HFFc6 (cell line): Measurements from ENCODE around the gene CDC42BPG. TPM values are rescaled to one million over a fixed set of nuclear protein-coding genes. Genes with fewer than 3 reads are reported as not detected.

Experiments used
- DNase-seq: peaks from one replicate; pipeline ENCODE4 v3.0.0-alpha.2; 2018
- H3K27ac Mint-ChIP-seq: 2 replicates; pipeline ENCODE4 v1.8.0; 2020; ENCODE audit warnings: mild to moderate bottlenecking, mixed read lengths
- H3K27me3 Mint-ChIP-seq: 2 replicates; pipeline ENCODE4 v1.8.0; 2021; ENCODE audit warnings: mild to moderate bottlenecking, moderate library complexity, mixed read lengths; ENCODE audit not compliant: insufficient read depth
- H3K36me3 Mint-ChIP-seq: 2 replicates; pipeline ENCODE4 v1.8.0; 2021; ENCODE audit warnings: low read depth, mixed read lengths
- H3K4me1 Mint-ChIP-seq: 2 replicates; pipeline ENCODE4 v1.8.0; 2020; ENCODE audit warnings: low read depth, mixed read lengths
- H3K4me3 Mint-ChIP-seq: 2 replicates; pipeline ENCODE4 v1.8.0; 2020; ENCODE audit warnings: mild to moderate bottlenecking, moderate library complexity, mixed read lengths
- H3K9me3 Mint-ChIP-seq: 2 replicates; pipeline ENCODE4 v1.8.0; 2020; ENCODE audit warnings: mild to moderate bottlenecking, mixed read lengths
- total RNA-seq, 6 experiments: library from RNA; stranded (reverse); fragmentation: NEBNext Ultra II Directional; extraction: Animal tissue kit (Norgen Biotek cat#: 25700); gene quantifications; 2 replicates in 1 of 6; 3 replicates in 5 of 6; pipeline ENCODE4 v1.2.3, GENCODE V29; 2021
- TF ChIP-seq, protein P1 (sequence below): fragments of 200-600 bp; sonication (generic); IDR thresholded peaks from 2 replicates; pipeline ENCODE4 v1.5.0; 2021; ENCODE audit warnings: antibody characterized with exemption, mild to moderate bottlenecking

Gene CDC42BPG
- total RNA-seq, 6 experiments from 2014 or later, result 0.02 to 0.21 (median 0.05) TPM; not detected in 1

DNA sequence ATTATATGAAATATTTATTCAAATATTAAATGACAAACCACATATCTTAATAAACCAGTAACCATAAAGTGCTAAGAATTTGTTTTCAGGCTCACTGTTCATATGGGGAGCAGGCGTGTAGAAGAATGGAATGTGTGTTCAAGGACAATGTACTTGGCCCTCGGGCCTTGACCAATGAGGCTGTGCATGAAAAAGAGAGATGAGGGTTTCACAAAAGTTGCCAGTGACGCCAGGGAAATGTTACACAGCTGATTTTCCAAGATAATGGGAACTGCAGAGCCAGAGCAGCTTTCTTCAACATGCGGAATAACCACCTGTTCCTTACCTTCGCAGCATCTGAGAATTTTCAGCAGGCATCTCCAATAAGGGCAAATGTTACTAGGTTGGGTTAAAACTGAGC, 70.3 kb downstream of the CDC42BPG start:
- peaks cover 37% of the 10 kb centered on the region for H3K4me1 Mint-ChIP-seq
- H3K27me3 Mint-ChIP-seq, result peaks cover 10% of the 10 kb centered on the region
- H3K9me3 Mint-ChIP-seq, result no peaks in the 10 kb centered on the region
- no peak overlapping the region for H3K4me3 Mint-ChIP-seq
- H3K36me3 Mint-ChIP-seq, result peaks cover 75% of the 10 kb centered on the region
- DNase-seq, result no peak
- no peak overlapping the region for H3K27ac Mint-ChIP-seq
- TF ChIP-seq, protein P1, sequence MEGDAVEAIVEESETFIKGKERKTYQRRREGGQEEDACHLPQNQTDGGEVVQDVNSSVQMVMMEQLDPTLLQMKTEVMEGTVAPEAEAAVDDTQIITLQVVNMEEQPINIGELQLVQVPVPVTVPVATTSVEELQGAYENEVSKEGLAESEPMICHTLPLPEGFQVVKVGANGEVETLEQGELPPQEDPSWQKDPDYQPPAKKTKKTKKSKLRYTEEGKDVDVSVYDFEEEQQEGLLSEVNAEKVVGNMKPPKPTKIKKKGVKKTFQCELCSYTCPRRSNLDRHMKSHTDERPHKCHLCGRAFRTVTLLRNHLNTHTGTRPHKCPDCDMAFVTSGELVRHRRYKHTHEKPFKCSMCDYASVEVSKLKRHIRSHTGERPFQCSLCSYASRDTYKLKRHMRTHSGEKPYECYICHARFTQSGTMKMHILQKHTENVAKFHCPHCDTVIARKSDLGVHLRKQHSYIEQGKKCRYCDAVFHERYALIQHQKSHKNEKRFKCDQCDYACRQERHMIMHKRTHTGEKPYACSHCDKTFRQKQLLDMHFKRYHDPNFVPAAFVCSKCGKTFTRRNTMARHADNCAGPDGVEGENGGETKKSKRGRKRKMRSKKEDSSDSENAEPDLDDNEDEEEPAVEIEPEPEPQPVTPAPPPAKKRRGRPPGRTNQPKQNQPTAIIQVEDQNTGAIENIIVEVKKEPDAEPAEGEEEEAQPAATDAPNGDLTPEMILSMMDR, result no peak

Other genes with a start within 250 kb of the CDC42BPG start
- gene NRXN2, start 121.5 kb downstream of the CDC42BPG start, total RNA-seq, result under 1 TPM in 5 of 6 experiments, not detected in 1; 0.14 to 0.51 (median 0.31) TPM
- gene RASGRP2, start 100.5 kb downstream of the CDC42BPG start, total RNA-seq, result under 1 TPM in 4 of 6 experiments, not detected in 2; 0.43 to 0.68 (median 0.48) TPM
- gene PYGM, start 84.7 kb downstream of the CDC42BPG start, total RNA-seq, result under 1 TPM in 4 of 6 experiments, not detected in 2; 0.11 to 0.21 (median 0.13) TPM
- gene SF1, start 66.1 kb downstream of the CDC42BPG start, total RNA-seq, result 100 to 1,000 TPM; 195 to 244 (median 208) TPM
- gene MAP4K2, start 41.4 kb downstream of the CDC42BPG start, total RNA-seq, result 10 to 100 TPM; 18.0 to 21.6 (median 20.9) TPM
- gene MEN1, start 34.1 kb downstream of the CDC42BPG start, total RNA-seq, result 10 to 100 TPM; 23.9 to 35.5 (median 26.9) TPM
- 100 to 1,000 TPM; 189 to 227 (median 197) TPM for gene EHD1, start 34.0 kb upstream of the CDC42BPG start, total RNA-seq
- gene ATG2A, start 72.6 kb upstream of the CDC42BPG start, total RNA-seq, result 10 to 100 TPM; 19.0 to 21.7 (median 20.0) TPM
- 10 to 100 TPM; 16.2 to 28.1 (median 19.6) TPM for gene PPP2R5B, start 80.0 kb upstream of the CDC42BPG start, total RNA-seq
- not detected for gene GPHA2, start 91.2 kb upstream of the CDC42BPG start, total RNA-seq
- not detected for gene MAJIN, start 127.5 kb upstream of the CDC42BPG start, total RNA-seq
- gene BATF2, start 152.3 kb upstream of the CDC42BPG start, total RNA-seq, result under 1 TPM; 0.22 to 0.45 (median 0.36) TPM
- 10 to 100 TPM; 76.9 to 92.1 (median 87.2) TPM for gene ARL2, start 169.5 kb upstream of the CDC42BPG start, total RNA-seq
- 10 to 100 TPM; 18.7 to 26.6 (median 25.0) TPM for gene SNX15, start 182.8 kb upstream of the CDC42BPG start, total RNA-seq
- gene SAC3D1, start 196.6 kb upstream of the CDC42BPG start, total RNA-seq, result 10 to 100 TPM; 15.3 to 21.5 (median 18.0) TPM
- not detected for gene NAALADL1, start 213.9 kb upstream of the CDC42BPG start, total RNA-seq
- 10 to 100 TPM; 14.3 to 28.3 (median 26.6) TPM for gene CDCA5, start 239.4 kb upstream of the CDC42BPG start, total RNA-seq
- 10 to 100 TPM; 41.0 to 56.6 (median 53.6) TPM for gene ZFPL1, start 239.6 kb upstream of the CDC42BPG start, total RNA-seq